ENCODE measurements around the gene PAX6. TPM values are rescaled to one million over a fixed set of nuclear protein-coding genes. Genes with fewer than 3 reads are reported as not detected.

Gene PAX6
- total RNA-seq, 1 donor from 2014 or later = not detected

- Mint-ChIP-seq H3K4me3 (ENCODE audit: unreplicated experiment) (no peak overlapping the region), H3K27me3 (ENCODE audit: unreplicated experiment) (peaks cover 76% of the 10 kb centered on the region), H3K36me3 (ENCODE audit: unreplicated experiment) (no peaks in the 10 kb centered on the region), H3K4me1 (ENCODE audit: unreplicated experiment) (peaks cover 42% of the 10 kb centered on the region), H3K9me3 (ENCODE audit: unreplicated experiment) (no peaks in the 10 kb centered on the region), H3K27ac (ENCODE audit: unreplicated experiment) (no peak overlapping the region)
- DNase-seq (ENCODE audit: extremely low spot score, unreplicated experiment) = no peak
- TF ChIP-seq CTCF (IDR thresholded peaks at IDR 0.05) = no peak
Observed at GRCh38 chr11:31808721-31809540, 2.2 kb downstream of the PAX6 start.

- DNase-seq (ENCODE audit: extremely low spot score, unreplicated experiment) = no peak
- H3K4me3 Mint-ChIP-seq (ENCODE audit: unreplicated experiment) = no peak overlapping the region
- no peaks in the 10 kb centered on the region for H3K36me3 Mint-ChIP-seq (ENCODE audit: unreplicated experiment)
Observed at GRCh38 chr11:31807799-31808667, 3.1 kb downstream of the PAX6 start.

GRCh38 chr11:31806928-31807798 lies 4.0 kb downstream of the PAX6 start:
- peaks cover 32% of the 10 kb centered on the region for H3K4me1 Mint-ChIP-seq (ENCODE audit: unreplicated experiment)
- H3K4me3 Mint-ChIP-seq (ENCODE audit: unreplicated experiment) = no peak overlapping the region
- TF ChIP-seq CTCF (IDR thresholded peaks at IDR 0.05) = no peak
- H3K27ac Mint-ChIP-seq (ENCODE audit: unreplicated experiment) = no peak overlapping the region
- H3K9me3 Mint-ChIP-seq (ENCODE audit: unreplicated experiment) = no peaks in the 10 kb centered on the region
- H3K27me3 Mint-ChIP-seq (ENCODE audit: unreplicated experiment) = peaks cover 83% of the 10 kb centered on the region
- no peak for DNase-seq (ENCODE audit: extremely low spot score, unreplicated experiment)
- H3K36me3 Mint-ChIP-seq (ENCODE audit: unreplicated experiment) = no peaks in the 10 kb centered on the region

More at GRCh38 chr11:31807799-31808667, 3.1 kb downstream of the PAX6 start:
- TF ChIP-seq CTCF (IDR thresholded peaks at IDR 0.05) = no peak
- Mint-ChIP-seq H3K27ac (ENCODE audit: unreplicated experiment) (no peak overlapping the region), H3K27me3 (ENCODE audit: unreplicated experiment) (peaks cover 80% of the 10 kb centered on the region), H3K9me3 (ENCODE audit: unreplicated experiment) (no peaks in the 10 kb centered on the region), H3K4me1 (ENCODE audit: unreplicated experiment) (peaks cover 37% of the 10 kb centered on the region)

GRCh38 chr11:31806186-31806927 lies 4.8 kb downstream of the PAX6 start:
- H3K27me3 Mint-ChIP-seq (ENCODE audit: unreplicated experiment) = peaks cover 86% of the 10 kb centered on the region
- H3K27ac Mint-ChIP-seq (ENCODE audit: unreplicated experiment) = no peak overlapping the region
- DNase-seq (ENCODE audit: extremely low spot score, unreplicated experiment) = no peak
- no peak for TF ChIP-seq CTCF (IDR thresholded peaks at IDR 0.05)
- no peak overlapping the region for H3K4me3 Mint-ChIP-seq (ENCODE audit: unreplicated experiment)
- H3K36me3 Mint-ChIP-seq (ENCODE audit: unreplicated experiment) = no peaks in the 10 kb centered on the region
- H3K4me1 Mint-ChIP-seq (ENCODE audit: unreplicated experiment) = peaks cover 29% of the 10 kb centered on the region
- no peaks in the 10 kb centered on the region for H3K9me3 Mint-ChIP-seq (ENCODE audit: unreplicated experiment)
